ENCODE measurements around the gene RGMA. TPM values are rescaled to one million over a fixed set of nuclear protein-coding genes. Genes with fewer than 3 reads are reported as not detected.
A peak's percentile ranks its signal among the peaks of the same experiment; 100 is the strongest.

RGMA gene
- total RNA-seq, 1 experiment from 2014 or later = 41.4 TPM

- no peak overlapping the region for H3K14ac ChIP-seq (ENCODE audit: insufficient read depth, low read length)
- H3K79me1 ChIP-seq (ENCODE audit: insufficient read depth, low read depth, low read length, poor library complexity, severe bottlenecking) = no peaks in the 10 kb centered on the region
- no peak overlapping the region for H3K23ac ChIP-seq (ENCODE audit: insufficient read length, low read depth, low read length)
- H2AFZ ChIP-seq (ENCODE audit: low read length) = no peak overlapping the region
- H4K8ac ChIP-seq (replicated peaks; ENCODE audit: insufficient read length, low read depth, low read length) = no peak overlapping the region
- WGBS (ENCODE audit: extremely low coverage, insufficient read length, low lambda C conversion rate) = no CpG with 5 or more reads among the region's 4 CpGs
- no peak for DNase-seq
- no peaks in the 10 kb centered on the region for H3K79me2 ChIP-seq (ENCODE audit: insufficient read depth, low read length)
- no peak for TF ChIP-seq CTCF (conservative IDR thresholded peaks at IDR 0.05)
- no peaks in the 10 kb centered on the region for H3K4me1 Mint-ChIP-seq
- peak overlapping the region in 1 of 3 experiments; percentile 60; a peak in 1 of 7 replicates for H3K27ac Mint-ChIP-seq
- no peak overlapping the region for H4K91ac ChIP-seq (ENCODE audit: insufficient read length, low read depth, low read length)
- H2BK15ac ChIP-seq (ENCODE audit: low read depth, low read length) = no peak overlapping the region
- H2AK5ac ChIP-seq (ENCODE audit: insufficient read length, low read length) = no peak overlapping the region
- H3K4me3 Mint-ChIP-seq = no peak overlapping the region
- no peaks in the 10 kb centered on the region for H3K4me1 ChIP-seq (ENCODE audit: insufficient read depth, low read length)
- no peak overlapping the region for H4K5ac ChIP-seq (ENCODE audit: insufficient read length, low read depth, low read length)
- no peaks in the 10 kb centered on the region for H3K9me3 Mint-ChIP-seq
- no peak overlapping the region for H3K9ac ChIP-seq (ENCODE audit: extremely low read depth, insufficient read length, low read length)
- H3K4ac ChIP-seq (ENCODE audit: low read depth, low read length) = no peak overlapping the region
- no peak overlapping the region for H3T11ph ChIP-seq (ENCODE audit: low read length)
- no peak overlapping the region for H2BK5ac ChIP-seq (ENCODE audit: insufficient read length, low read length)
- no peaks in the 10 kb centered on the region for H4K20me1 ChIP-seq (ENCODE audit: control insufficient read depth, insufficient read depth, insufficient read length)
- no peaks in the 10 kb centered on the region for H3K9me3 ChIP-seq (ENCODE audit: control insufficient read depth, low read depth, low read length)
- H3K27me3 ChIP-seq (ENCODE audit: insufficient read depth, low read length) = no peaks in the 10 kb centered on the region
- H2BK120ac ChIP-seq (ENCODE audit: low read depth, low read length, poor library complexity, severe bottlenecking) = no peak overlapping the region
- peaks cover 45 to 96% (median 83%) of the 10 kb centered on the region in 3 experiments for H3K36me3 Mint-ChIP-seq (ENCODE audit: insufficient read depth in 1 of 3, low read depth in 3 of 3)
- H3K4me2 ChIP-seq (ENCODE audit: insufficient read depth, insufficient read length, low read length) = no peak overlapping the region
- H3K27ac ChIP-seq (ENCODE audit: insufficient read length, low read depth, low read length) = no peak overlapping the region
- no peaks in the 10 kb centered on the region for H3K27me3 Mint-ChIP-seq (ENCODE audit: low read depth)
- H3K23me2 ChIP-seq (ENCODE audit: insufficient read length, low read depth, low read length, poor library complexity, severe bottlenecking) = no peaks in the 10 kb centered on the region
- no peak overlapping the region for H2BK12ac ChIP-seq (ENCODE audit: insufficient read length, low read depth, low read length)
- no peak overlapping the region for H3K56ac ChIP-seq (ENCODE audit: insufficient read length, low read depth, low read length)
- H2BK20ac ChIP-seq (ENCODE audit: low read depth, low read length, poor library complexity, severe bottlenecking) = no peak overlapping the region
- no peak overlapping the region for H3K18ac ChIP-seq (ENCODE audit: insufficient read length, low read depth, low read length)
These were observed 83.9 kb downstream of the RGMA start for GRCh38 chr15:93005133-93005532.

Measured in H9 (cell line).